Dermis lymphatic vessel endothelial cell (primary cell): ENCODE results near the gene GLRA2. TPM values are rescaled to one million over a fixed set of nuclear protein-coding genes. Genes with fewer than 3 reads are reported as not detected.

Source experiments
- total RNA-seq: library from RNA; depleted of rRNA; stranded (reverse); fragments of >200 nt; gene quantifications from 2 replicates; pipeline ENCODE4 v1.2.1, GENCODE V29; 2014

GLRA2 gene
- total RNA-seq, result not detected in 2 replicates

DNA sequence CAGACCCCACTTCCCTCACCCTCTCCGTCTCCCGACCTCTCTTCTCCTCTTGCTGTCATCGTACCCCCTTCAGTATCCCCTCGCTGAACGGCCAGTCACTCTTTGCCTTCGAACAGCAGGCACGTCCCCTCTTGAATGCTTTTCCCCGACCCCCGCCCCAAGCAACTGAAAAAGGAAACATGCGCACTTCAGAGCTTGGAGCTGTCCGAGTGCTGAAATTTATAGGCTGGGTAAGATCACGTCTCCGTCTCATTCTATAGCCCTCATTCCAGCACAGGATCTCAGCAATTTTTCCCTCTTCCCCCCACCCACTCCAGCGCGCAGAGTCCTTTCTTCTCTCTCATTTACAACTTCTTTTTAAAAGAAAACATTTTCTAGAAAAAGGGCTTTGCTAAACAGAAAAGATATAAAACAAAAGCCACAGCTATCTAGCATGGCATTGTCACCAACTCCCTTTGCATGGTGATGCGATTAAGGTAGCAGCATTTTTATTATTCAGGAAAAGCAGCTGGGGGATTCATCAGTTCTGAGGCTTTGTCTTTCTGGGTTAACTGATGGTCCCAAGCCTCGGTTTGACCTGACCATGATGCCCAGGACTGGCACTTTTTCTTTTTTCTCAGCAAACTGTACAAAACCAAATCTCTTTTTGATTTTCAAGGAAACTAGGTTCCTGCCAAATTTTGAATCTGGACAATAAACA is at the start of gene GLRA2:
GLRA2 (plus strand) TSS at position 247 of the 700 bp plus-strand sequence. CDS start 522 bp downstream, outside the sequence.

